ENCODE measurements around the gene MCIDAS. TPM values are rescaled to one million over a fixed set of nuclear protein-coding genes. Genes with fewer than 3 reads are reported as not detected.

The MCIDAS gene
- polyA plus RNA-seq, 12 donors, result not detected

DNA sequence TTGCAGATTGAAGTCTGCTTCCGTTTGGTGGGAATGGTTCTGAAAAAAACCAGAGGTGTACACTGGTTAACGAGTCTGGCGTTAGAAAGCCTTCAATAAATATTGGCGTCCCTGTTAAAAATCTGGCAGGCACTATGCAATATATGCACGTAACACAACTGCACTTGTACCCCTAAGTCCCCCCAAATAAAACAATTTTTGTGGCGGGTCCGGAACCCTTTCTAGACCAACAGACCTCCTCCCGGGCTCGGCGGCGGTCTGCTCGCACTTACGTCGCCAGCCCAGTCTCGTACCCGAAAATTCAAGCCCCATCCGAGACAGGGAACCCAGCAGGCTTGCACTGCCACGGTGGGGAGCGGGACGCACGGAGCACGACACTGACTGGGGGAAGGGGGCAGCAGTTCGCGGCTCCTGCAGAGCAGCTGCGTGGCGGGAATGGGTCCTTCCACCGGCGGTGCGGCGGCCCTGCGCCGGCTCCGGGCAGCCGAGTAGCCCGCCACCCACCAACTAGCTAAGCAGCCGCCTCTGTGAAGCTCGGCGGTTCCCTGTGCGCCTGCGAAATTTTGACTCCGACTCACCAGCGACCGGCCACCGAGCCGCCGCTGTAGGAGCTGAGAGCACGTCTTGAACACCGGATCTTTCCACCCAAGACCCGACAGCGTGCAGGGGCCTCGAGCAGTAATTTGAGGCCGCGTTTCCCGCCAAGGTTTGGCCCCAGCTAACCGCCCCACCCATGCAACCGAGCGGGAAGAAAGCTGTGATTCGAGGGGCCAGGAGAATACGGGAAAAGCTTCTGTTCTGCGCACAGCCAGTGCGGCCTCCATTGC, 3.9 kb downstream of the MCIDAS start:
- DNase-seq, result no peak

- DNase-seq, result no peak
Measured at GRCh38 chr5:55222092-55222984, 4.8 kb downstream of the MCIDAS start.

- DNase-seq, result no peak
Measured at GRCh38 chr5:55220433-55221185, 6.5 kb downstream of the MCIDAS start.

- no peak for DNase-seq
Measured at GRCh38 chr5:55219770-55220169, 7.3 kb downstream of the MCIDAS start.

DNA sequence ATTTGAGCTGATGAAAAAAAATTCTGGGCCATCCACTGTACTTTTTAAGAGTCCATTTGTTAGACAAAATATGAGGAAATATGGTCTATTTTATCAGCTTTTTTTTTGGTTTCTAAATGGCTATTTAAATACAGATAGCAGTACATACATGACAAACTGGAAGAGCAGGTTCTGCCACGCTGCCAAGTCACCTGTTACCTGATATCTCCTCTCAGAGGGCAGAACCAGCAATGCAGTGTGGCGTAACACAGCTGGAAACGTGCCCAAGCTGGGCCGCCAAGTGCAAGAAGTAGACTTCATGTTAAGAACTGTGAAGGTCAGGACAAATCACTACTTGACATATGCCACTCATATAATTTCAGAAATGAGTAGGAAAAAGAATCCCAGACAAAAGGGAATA, 8.1 kb downstream of the MCIDAS start:
- no peak for DNase-seq

DNA sequence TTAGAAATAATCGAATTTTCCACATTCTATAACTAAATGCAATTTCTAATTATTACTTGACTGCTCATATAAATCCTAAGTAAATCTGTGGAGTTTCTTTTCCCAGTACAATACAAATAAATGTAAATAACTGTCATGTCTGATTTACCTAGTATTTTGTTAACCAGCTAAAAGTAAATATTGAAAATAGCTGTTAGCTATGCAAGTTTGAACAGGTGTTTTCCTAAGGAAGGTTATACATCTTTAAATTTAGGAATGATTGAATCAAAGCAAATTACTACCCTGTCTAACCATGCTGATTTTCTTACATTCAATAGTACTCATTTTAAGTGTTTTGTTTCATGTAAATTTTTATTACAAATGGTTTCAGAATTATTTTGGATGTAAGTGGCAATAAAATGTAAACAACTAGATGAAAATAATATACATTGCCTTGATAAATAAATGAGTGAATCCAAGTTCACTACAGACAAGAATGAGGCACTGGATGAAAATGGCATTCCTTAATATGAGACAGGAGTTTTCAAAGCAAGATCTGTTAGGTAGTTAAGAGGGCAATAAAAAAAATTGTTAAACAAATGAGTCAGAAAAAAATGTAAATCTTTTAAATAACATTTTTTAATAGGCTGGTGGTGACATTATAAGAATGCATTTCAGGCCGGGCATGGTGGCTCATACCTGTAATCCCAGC, 15.8 kb downstream of the MCIDAS start:
- no peak for DNase-seq

- no peak for DNase-seq
Measured at GRCh38 chr5:55205001-55205400, 22.1 kb downstream of the MCIDAS start.

DNA sequence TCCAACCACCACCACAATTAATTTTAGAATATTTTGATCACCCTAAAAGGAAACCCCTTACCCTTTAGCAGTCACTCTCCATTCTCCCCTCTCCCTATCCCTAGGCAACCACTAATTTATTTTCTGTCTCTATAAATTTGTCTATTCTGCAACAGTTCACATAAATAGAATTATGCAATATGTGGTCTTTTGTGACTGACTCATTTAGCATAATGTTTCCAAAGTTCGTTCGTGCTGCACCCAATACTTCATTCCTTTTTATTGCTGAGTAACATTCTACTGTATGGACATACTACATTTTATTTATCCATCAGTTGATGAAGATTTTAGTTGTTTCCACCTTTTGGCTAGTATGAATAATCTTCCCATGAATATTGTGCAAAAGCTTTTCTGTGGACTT, 36.0 kb downstream of the MCIDAS start:
- no peak for DNase-seq

DNA sequence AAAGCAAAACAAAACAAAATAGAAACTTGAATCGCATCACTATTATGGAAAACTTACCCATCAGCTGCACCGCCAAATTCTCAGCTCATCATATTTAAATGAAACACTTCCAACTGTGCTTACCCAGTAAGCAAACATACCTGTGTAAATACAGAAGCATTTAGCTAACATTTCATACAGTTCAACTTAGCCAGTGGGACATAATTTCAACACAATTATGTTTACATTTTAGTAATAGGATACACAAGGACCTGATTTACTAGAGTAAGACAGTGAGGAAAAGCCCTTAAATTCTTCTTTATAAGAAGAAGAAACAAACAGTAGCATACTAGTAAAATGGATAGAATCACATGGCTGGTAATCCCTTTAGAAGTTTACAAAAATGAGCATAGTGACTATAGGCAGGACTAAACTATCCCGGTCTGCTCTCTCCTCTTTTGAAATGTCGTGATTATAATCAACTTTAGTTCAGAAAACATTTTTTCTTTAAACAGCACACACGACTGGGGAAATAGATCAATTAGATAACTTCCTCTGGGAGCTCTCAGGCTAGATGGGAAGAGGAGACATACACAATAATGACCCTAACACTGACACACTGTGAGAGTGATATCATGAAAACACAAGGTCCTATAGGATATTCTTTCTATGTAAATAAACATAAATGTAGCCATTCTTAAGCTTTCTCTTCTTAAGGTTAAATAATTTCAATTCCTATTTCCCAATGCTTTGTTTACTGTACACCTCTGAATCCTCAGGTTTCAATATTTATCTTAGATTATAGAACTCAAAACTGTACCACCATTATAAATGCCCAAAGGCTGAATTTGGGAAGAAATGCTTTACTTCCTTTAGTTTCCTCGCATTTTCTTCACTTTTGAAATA, 38.2 kb downstream of the MCIDAS start:
- no peak for DNase-seq

DNA sequence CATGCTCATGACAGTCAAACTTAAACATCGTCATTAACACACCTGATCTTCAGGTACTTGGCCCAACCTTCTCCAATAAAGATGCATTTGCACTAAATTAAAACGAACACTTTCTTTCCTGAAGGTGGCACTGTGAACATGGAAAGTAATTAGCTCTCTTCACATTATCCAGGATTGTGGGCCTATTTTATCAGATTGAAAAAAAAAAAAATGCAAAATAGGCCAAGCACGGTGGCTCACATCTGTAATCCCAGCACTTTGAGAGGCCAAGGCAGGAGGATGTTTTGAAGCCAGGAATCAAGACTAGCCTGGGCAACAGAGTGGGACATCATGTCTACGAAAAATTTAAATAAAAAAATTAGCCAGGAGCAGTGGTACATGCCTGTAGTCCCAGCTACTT, 39.7 kb downstream of the MCIDAS start:
- DNase-seq, result no peak

DNA sequence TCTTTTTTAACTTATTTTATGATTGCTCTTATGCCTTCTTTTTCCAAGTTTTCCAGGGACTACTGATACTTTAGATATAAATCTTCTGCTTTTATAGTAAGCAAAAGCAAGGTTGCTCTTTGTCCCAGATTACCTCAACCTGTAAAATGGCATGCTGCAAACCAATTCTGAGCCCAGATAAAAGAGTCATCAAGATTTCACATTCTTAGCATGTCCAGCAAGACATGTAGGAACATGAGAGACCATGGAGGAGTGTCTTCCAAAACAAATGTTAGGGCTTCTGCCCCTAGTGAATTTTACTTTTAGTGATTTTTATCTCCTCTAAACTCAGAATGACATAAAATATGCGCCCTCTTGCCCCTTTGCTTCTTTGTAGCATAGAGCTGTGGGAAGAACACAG, 47.1 kb downstream of the MCIDAS start:
- no peak for DNase-seq

GRCh38 chr5:55177078-55177477, 50.0 kb downstream of the MCIDAS start:
- no peak for DNase-seq

GRCh38 chr5:55176176-55176818, 50.8 kb downstream of the MCIDAS start:
- DNase-seq, result no peak

DNA sequence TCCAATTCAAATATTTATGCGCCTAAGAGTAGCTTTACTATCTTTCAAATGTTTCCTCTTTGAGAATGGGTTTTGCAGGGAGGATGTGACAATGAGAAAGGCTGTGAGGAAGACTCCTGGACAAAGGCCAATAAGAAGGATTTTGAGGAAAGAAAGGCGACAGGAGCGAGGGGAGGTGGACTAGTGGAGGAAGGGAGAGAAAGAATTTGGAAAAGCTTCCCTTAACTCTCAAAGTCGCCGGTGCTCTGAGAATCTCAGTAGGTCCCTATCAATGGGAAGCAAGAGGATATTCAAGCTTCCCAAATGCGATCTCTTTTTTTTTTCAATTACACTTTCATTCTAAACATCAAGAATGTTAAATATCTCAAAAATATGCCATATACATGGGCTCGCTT, 51.3 kb downstream of the MCIDAS start:
- DNase-seq, result no peak

DNA sequence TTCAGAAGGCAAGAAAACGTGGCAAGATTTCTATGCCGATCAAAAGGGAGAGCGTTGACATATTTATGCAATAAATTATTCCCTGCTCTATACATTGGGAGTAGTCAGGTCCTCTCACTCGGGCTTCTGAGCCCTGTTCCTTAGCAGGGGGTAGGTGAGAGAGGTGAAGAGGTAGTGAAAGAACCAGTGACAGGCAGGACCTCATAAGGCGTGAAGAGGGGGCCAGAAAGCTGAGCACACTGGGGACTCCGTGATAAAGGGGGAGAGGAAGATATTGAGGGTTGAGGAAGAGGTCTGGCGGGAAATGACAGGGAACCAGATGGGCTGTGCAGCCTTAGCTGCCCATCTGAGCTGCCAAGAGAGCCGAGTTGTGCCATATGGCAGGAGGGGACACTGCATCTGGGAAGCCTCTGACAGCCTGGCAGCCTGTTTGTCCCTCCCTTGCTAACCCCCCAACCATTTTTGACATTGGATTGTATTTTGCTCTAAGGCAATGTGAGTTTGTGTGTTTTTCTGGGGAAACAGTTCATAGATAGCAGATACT, 53.4 kb downstream of the MCIDAS start:
- no peak for DNase-seq

DNA sequence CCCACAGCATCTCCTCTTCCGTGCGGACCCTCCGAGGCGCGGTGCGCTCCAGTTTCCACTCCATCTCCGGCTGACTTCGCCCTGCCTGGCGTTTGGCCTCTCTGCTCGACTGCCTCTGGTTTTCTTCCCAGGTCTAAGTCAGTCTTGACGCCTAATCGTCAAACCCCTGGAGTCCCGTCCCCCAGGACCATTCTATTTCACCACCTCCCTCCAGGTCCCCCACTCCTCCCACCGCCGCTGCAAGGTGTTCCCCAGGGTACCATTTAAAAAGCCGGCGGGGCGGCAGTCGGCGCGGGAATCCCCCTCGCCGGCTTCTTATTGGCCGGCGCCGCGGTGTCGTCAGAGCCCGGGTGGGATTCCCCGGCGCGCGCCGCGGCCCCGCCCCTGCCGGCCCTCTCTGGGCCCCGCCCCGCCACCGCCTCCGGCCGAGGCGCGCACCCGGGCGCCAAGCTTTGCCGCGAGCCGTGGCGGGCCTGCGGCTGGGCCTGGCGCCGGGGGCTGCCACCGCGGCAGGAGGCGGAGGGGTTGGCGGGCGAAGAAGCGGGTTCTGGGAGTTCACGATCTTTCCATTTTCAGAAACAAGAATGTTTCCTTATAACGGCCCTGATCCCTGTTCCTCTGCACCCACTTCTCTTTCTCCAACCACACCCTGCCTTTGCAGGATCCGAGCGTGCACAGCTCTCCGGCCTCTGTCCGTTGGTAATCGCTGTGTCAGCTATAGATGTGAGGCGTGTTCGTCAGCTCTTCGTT, 54.0 kb downstream of the MCIDAS start, which contains the start of gene CDC20B:
Gene CDC20B, minus strand, starts transcription at position 241 of the 750 bp plus-strand sequence. Its CDS starts 177 bp downstream, at position 64.
- DNase-seq, result peak; percentile 61

- DNase-seq, result peak; percentile 84
Measured at GRCh38 chr5:55172051-55172899, 54.8 kb downstream of the MCIDAS start.

- DNase-seq, result no peak
Measured at GRCh38 chr5:55171471-55171870, 55.6 kb downstream of the MCIDAS start.

Data from muscle of arm (tissue), 12 donors.